Aorta (tissue), 5 donors: ENCODE data around the gene POT1. TPM values are rescaled to one million over a fixed set of nuclear protein-coding genes. Genes with fewer than 3 reads are reported as not detected.

Experiments
- ATAC-seq: fragments of 200-7000 bp; cut with Tn5 transposase; one replicate; pipeline ENCODE4 v1.9.1; 2022; ENCODE audit warnings: moderate library complexity; ENCODE audit not compliant: low FRiP score
- DNase-seq, 2 donors: peaks; one replicate each; pipeline ENCODE4 v3.0.0-alpha.2; 2020
- H3K27ac ChIP-seq, 2 donors: one replicate each; pipeline ENCODE4 v1.5.1; 2013; ENCODE audit warnings: low read length in 2 of 2, mild to moderate bottlenecking in 2 of 2, moderate library complexity in 2 of 2, control low read depth in 1 of 2, inconsistent platforms in 1 of 2, low read depth in 1 of 2
- H3K27me3 ChIP-seq, 2 donors: one replicate each; pipeline ENCODE4 v1.6.1; 2013; ENCODE audit warnings: control low read depth in 1 of 2, low read length in 1 of 2, mild to moderate bottlenecking in 1 of 2, moderate library complexity in 1 of 2; ENCODE audit not compliant: insufficient read depth in 2 of 2, control insufficient read depth in 1 of 2
- H3K36me3 ChIP-seq, 2 donors: one replicate each; pipeline ENCODE4 v1.6.1; 2013; ENCODE audit warnings: control low read depth in 1 of 2, low read length in 1 of 2, mild to moderate bottlenecking in 1 of 2; ENCODE audit not compliant: insufficient read depth in 2 of 2, control insufficient read depth in 1 of 2
- H3K4me1 ChIP-seq, 2 donors: one replicate each; pipeline ENCODE4 v1.6.1; 2013; ENCODE audit warnings: low read length in 2 of 2, control low read depth in 1 of 2, mild to moderate bottlenecking in 1 of 2, moderate library complexity in 1 of 2; ENCODE audit not compliant: insufficient read depth in 2 of 2, control insufficient read depth in 1 of 2
- H3K4me3 ChIP-seq, 2 donors: one replicate each; pipeline ENCODE4 v1.5.1; 2013; ENCODE audit warnings: low read length in 2 of 2, control low read depth in 1 of 2, mild to moderate bottlenecking in 1 of 2
- H3K9me3 ChIP-seq: one replicate; pipeline ENCODE4 v1.6.1; 2013; ENCODE audit warnings: mild to moderate bottlenecking, low read length; ENCODE audit not compliant: control insufficient read depth
- WGBS, 2 donors: extraction: QIAGEN DNeasy Blood & Tissue Kit; methylation state at CpG; one replicate each; pipeline ENCODE4 v1.1.7; 2013; 5-methylcytosine and 5-hydroxymethylcytosine counted together
- intact Hi-C, 2 donors: fragments of 100-400 bp; cut with DNase I; formaldehyde crosslinking; loops; one replicate each; pipeline versions ENCODE4 v1.14.2 to v1.15.0; 2022
- polyA plus RNA-seq, 2 donors: library from polyadenylated mRNA; stranded (reverse); fragments of 200-250 nt; gene quantifications; one replicate each; pipeline ENCODE4 v1.2.3, GENCODE V29; 2013
- total RNA-seq, 2 donors: library from RNA; stranded (reverse); fragmentation: NEBNext Ultra II Directional; extraction: Animal tissue kit (Norgen Biotek cat#: 25700); gene quantifications; one replicate each; pipeline ENCODE4 v1.2.1, GENCODE V29; 2021
- donor health status: healthy with polysubstance abuse.
- donor health status: Bipolar disorder and iron deficiency.
- donor health status: DM: no; HTN: no; CAD: no.
- donor health status: DM: no; HTN: no; CAD: no.
- donor health status: DM: yes; HTN: yes; CAD: no.

Gene POT1
- total and polyA plus RNA-seq, 4 donors: 9.3 to 28.2 (median 21.3) TPM

GRCh38 chr7:124790645-124791044 is 139.0 kb downstream of the POT1 start:
- Histone ChIP-seq H3K4me1 (no peaks in the 10 kb centered on the region), H3K27ac (no peak overlapping the region), H3K9me3 (no peaks in the 10 kb centered on the region), H3K4me3 (peak overlapping the region; percentile 15 to 55), H3K36me3 (no peaks in the 10 kb centered on the region), H3K27me3 (no peaks in the 10 kb centered on the region)
- ATAC-seq (no peak), DNase-seq (no peak)
- 1 to 2% methylated on average over 6 of the region's 6 CpGs for WGBS, 2 donors
- intact Hi-C loops: no loop called here

- no peak overlapping the region for H3K4me3 ChIP-seq
- ATAC-seq: no peak
- no peaks in the 10 kb centered on the region for H3K9me3 ChIP-seq
- no peaks in the 10 kb centered on the region for H3K36me3 ChIP-seq
- WGBS, 2 donors: 74 to 75% methylated on average over 6 of the region's 6 CpGs
- no peaks in the 10 kb centered on the region for H3K27me3 ChIP-seq
- DNase-seq: no peak
- intact Hi-C loops: loop anchor here (5.0 to 10.0 kb wide), 2 partner anchors 619 to 991 kb away; no protein-coding TSS in a partner anchor
- H3K4me1 ChIP-seq: no peaks in the 10 kb centered on the region
- H3K27ac ChIP-seq: no peak overlapping the region
These were observed 143.6 kb downstream of the POT1 start for GRCh38 chr7:124785994-124786393.

DNA sequence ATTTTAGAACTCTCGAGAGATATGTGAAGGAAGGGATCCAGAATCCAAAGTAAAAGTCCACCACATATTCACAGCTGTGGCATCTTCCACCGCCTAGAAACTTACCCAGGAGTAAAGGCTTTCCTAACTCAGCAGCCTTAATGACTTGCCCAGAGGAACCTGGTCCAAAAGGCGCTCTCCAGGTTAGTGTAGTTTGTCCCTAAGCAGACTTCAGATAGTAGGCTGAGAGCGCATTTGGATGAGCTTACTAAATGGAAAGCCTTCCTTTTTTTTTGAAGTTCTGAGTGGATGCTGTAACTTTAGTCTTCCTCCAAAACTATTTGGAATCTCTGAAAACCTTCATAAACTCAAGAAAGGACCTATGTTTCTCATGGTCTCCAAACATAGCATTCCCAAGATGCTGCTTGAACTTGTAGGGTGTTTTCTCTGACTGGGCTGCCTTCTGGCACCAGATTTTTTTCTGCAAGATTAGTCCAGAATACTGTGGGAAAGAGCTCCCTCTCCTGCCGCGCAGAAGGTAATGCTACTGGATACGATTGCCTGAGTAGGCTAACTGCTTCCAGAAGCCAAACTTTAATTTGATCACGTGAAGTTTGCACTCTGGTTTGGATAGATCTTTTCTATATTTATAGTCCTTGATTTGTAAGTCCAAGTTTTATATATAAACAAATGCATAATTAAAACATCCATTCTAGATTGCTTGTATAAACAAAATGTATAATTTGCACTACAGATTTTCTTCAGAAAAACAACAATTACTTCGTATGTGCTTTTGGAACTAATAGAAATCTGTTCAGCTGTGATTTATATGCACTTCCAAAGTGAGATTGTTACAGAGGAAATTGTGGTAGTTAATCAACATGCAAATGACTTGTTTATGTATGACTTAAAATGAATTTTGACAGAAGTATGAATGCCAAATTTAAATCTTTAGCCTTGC is 144.5 kb downstream of the POT1 start:
- WGBS, 2 donors: 41% methylated on average over 9 of the region's 9 CpGs
- intact Hi-C loops: loop anchor here (5.0 to 10.0 kb wide), 2 partner anchors 618 to 990 kb away; no protein-coding TSS in a partner anchor
- H3K9me3 ChIP-seq: no peaks in the 10 kb centered on the region
- no peaks in the 10 kb centered on the region for H3K36me3 ChIP-seq
- no peak overlapping the region for H3K27ac ChIP-seq
- H3K4me3 ChIP-seq: no peak overlapping the region
- ATAC-seq (peak; percentile 82), DNase-seq (peak; percentile 52 to 75)
- H3K4me1 ChIP-seq: no peaks in the 10 kb centered on the region
- no peaks in the 10 kb centered on the region for H3K27me3 ChIP-seq

GRCh38 chr7:124783271-124783670 is 146.4 kb downstream of the POT1 start:
- intact Hi-C loops: loop anchor here in 1 of 2 donors (10.0 kb wide), 1 partner anchor 988 kb away; no protein-coding TSS in a partner anchor
- Histone ChIP-seq H3K36me3 (no peaks in the 10 kb centered on the region), H3K27ac (no peak overlapping the region), H3K4me1 (no peaks in the 10 kb centered on the region), H3K27me3 (no peaks in the 10 kb centered on the region), H3K9me3 (no peaks in the 10 kb centered on the region), H3K4me3 (no peak overlapping the region)
- DNase-seq (no peak), ATAC-seq (no peak)
- 75 to 83% methylated on average over 5 of the region's 5 CpGs for WGBS, 2 donors

- H3K27ac ChIP-seq: no peak overlapping the region
- ATAC-seq: no peak
- no peak overlapping the region for H3K4me3 ChIP-seq
- intact Hi-C loops: loop anchor here in 1 of 2 donors (10.0 kb wide), 1 partner anchor 987 kb away; no protein-coding TSS in a partner anchor
- 83 to 86% methylated on average over 12 of the region's 12 CpGs for WGBS, 2 donors
- no peak for DNase-seq
- no peaks in the 10 kb centered on the region for H3K9me3 ChIP-seq
- no peaks in the 10 kb centered on the region for H3K4me1 ChIP-seq
- no peaks in the 10 kb centered on the region for H3K36me3 ChIP-seq
- no peaks in the 10 kb centered on the region for H3K27me3 ChIP-seq
These were observed 147.5 kb downstream of the POT1 start for GRCh38 chr7:124781907-124782734.

GRCh38 chr7:124781418-124781817 is 148.2 kb downstream of the POT1 start:
- DNase-seq (no peak), ATAC-seq (no peak)
- no peaks in the 10 kb centered on the region for H3K36me3 ChIP-seq
- no peaks in the 10 kb centered on the region for H3K9me3 ChIP-seq
- no peak overlapping the region for H3K4me3 ChIP-seq
- no peaks in the 10 kb centered on the region for H3K4me1 ChIP-seq
- intact Hi-C loops: loop anchor here in 1 of 2 donors (10.0 kb wide), 1 partner anchor 987 kb away; no protein-coding TSS in a partner anchor
- H3K27ac ChIP-seq: no peak overlapping the region
- 93 to 94% methylated on average over 2 of the region's 2 CpGs for WGBS, 2 donors
- no peaks in the 10 kb centered on the region for H3K27me3 ChIP-seq

GRCh38 chr7:124780608-124781007 is 149.0 kb downstream of the POT1 start:
- H3K27ac ChIP-seq: no peak overlapping the region
- H3K36me3 ChIP-seq: no peaks in the 10 kb centered on the region
- ATAC-seq (no peak), DNase-seq (no peak)
- H3K4me1 ChIP-seq: no peaks in the 10 kb centered on the region
- 96 to 98% methylated on average over 1 of the region's 1 CpG for WGBS, 2 donors
- intact Hi-C loops: loop anchor here in 1 of 2 donors (10.0 kb wide), 1 partner anchor 986 kb away; no protein-coding TSS in a partner anchor
- H3K9me3 ChIP-seq: no peaks in the 10 kb centered on the region
- no peaks in the 10 kb centered on the region for H3K27me3 ChIP-seq
- H3K4me3 ChIP-seq: no peak overlapping the region

DNA sequence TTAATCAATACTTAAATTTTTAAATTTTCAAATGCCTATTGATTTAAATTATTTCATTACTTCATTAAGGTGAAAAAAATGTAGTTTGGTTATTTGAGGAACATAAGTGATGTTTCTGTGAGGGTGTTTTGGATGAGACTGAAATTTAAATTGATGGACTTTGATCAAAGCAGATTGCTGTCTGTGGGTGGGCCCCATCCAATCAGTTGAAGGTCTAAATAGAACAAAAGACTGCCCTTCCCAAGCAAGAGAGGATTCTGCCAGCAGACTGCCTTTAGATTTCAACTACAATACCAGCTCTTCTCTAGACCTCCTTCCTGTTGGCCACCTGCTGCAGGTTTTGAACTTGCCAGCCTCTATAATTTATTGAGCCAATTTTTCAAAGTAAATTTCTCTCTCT is 149.6 kb downstream of the POT1 start:
- intact Hi-C loops: loop anchor here in 1 of 2 donors (10.0 kb wide), 1 partner anchor 985 kb away; no protein-coding TSS in a partner anchor
- Histone ChIP-seq H3K4me1 (no peaks in the 10 kb centered on the region), H3K27me3 (no peaks in the 10 kb centered on the region), H3K36me3 (no peaks in the 10 kb centered on the region), H3K9me3 (no peaks in the 10 kb centered on the region), H3K4me3 (no peak overlapping the region), H3K27ac (no peak overlapping the region)
- ATAC-seq: no peak
- no peak for DNase-seq
